CD4-positive, alpha-beta T cell treated with Interleukin-21 for 1 hour (primary cell): ENCODE data around the gene NYNRIN.
"Not testable (repeated sequence)": the region's sequence is repeated elsewhere in the genome, so short reads cannot be mapped to it uniquely, and the experiment has no call there.

ENCODE experiments used
- DNase-seq: peaks from one replicate; pipeline ENCODE4 v3.0.0-alpha.2; 2020

The NYNRIN gene

GRCh38 chr14:24434676-24435075 is 35.9 kb downstream of the NYNRIN start:
- no peak for DNase-seq

DNA sequence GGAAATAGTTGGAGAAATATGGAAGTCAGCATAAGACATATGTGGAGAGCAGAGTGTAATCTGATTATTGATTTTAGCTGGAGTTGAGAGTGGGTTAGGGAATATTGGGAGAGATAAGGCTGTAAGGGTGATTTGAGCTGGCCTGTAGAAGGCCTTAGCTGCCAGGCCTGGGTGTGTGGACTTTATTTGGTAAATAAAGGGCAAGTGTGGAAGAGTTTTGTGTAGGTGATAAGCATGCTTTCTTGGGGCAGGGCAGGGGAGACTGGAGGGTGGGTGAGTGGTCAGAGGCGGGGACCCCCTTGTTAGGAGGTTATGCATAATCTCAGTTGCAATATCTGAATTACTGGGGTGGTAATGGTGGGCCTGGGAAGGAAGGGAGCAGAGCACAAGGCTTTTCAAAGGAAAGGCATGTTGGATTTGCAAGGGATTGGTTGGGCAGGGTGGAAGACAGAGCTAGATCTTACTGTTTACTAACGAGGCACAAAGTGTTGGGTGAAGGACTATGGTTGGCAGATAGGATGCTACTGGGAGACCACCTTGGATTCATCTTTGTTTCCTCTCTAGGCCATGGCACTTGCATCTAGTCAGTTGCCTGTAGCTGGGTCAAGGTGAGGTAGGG is 36.5 kb downstream of the NYNRIN start:
- DNase-seq: no peak

DNA sequence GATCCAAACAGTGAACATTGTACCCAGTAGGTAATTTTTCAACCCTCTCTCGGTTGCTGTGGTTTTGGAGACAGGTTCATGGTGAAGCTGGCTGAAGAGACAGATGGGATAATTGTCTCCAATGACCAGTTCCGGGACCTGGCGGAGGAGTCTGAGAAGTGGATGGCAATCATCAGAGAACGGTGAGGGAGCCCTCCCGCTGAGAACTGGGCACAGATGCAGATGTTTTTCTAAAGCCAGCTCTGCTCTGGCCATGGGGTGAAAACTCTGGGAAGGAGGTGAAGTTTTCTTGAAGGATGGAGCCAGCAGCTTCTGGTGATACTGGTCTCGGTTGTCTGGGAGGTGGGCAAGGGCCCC is 37.2 kb downstream of the NYNRIN start:
- no peak for DNase-seq

- peak; percentile 74 for DNase-seq
These were observed 37.7 kb downstream of the NYNRIN start for GRCh38 chr14:24436355-24437019.

DNA sequence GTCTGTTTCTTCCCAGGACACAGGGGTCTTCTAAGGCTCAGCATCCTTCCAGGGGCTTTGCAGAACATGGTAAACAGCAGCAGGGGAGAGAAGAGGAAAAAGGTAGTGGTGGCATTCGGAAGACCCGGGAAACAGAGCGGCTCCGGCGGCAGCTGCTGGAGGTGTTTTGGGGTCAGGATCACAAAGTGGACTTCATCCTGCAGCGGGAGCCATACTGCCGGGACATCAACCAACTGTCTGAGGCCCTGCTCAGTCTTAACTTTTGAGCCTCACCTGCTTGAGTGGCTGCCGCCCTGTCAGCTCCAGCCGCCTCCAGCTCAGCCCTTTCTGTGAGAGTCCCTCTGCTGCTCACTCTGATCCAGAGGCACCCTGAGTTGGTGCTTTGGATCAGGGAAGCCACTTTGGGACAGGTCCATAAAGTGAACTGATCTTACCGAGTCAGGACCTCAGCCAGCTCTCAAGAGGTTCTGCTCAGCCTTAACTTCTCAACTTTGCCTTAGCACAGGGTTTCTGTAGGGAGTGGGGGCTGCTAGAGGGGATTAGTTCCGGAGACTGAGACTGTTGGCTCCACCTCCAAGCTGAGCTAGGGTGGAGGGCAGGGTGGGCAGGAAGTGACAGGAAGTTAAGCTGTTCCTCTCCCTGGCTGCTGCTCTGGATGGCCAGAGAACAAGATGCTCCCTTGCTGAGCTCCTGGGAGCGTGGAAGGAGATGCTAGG is 38.4 kb downstream of the NYNRIN start:
- DNase-seq: no peak

- DNase-seq: no peak
These were observed 38.9 kb downstream of the NYNRIN start for GRCh38 chr14:24437736-24438067.

DNA sequence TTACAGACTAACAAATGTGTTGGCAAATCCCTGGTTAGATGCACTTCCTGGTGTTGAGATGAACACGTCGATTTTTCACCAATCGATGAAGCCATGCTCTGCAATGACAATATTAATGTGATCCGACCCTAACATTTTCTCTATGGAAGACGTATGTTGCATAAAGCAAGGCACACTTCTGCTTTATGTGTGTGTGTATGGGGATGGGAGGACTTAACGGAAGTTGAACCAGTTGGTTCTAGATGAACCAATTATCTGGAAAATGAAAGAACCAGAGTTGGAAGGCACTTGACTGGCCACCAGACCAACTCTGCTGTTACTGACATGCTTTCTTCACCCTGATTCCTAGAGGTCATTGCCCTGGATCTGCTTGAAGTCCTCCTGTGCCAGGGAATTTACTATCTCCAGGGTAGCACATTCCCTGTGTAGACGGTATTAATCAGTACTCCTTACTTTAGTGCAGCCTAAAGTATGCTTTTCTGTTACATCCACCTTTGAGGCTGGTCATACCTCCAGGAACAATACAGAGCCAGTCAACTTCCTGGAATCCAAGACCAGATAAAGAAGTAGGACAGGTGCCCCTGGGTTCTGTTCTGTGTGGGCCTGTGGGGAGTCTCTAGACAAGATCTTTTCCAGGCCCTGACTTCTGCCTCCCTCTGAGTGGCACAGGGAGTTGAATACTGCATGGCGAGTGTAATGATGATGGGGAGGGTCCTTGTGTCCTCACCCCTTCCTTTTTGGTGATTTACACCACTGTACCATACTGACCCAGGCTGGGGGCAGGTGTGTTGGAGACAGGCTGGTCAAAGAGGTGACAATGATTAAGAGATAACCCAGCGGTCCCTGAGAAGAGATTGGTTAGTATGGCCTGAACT is 39.7 kb downstream of the NYNRIN start:
- DNase-seq: no peak

DNA sequence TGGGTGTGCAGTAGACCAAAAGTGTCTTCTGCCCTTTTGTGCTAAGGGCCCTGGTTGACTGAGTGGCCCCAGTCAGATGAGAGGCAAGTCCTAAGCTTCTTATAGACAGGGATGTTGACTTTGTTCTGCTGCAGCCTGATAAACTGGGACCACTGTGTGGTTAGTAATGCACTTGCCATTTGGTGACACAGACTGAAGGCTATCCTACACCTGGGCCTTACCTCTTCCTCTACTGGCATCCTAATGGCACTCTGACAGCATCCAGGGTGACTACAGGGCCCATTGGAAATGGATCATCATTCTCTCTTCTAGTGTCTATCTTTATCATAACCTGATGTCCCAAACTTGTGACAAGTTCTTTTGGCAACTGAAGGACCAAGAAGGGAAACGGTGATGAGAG is 40.5 kb downstream of the NYNRIN start:
- DNase-seq: no peak

- DNase-seq: no peak
These were observed 41.2 kb downstream of the NYNRIN start for GRCh38 chr14:24439830-24440605.

DNA sequence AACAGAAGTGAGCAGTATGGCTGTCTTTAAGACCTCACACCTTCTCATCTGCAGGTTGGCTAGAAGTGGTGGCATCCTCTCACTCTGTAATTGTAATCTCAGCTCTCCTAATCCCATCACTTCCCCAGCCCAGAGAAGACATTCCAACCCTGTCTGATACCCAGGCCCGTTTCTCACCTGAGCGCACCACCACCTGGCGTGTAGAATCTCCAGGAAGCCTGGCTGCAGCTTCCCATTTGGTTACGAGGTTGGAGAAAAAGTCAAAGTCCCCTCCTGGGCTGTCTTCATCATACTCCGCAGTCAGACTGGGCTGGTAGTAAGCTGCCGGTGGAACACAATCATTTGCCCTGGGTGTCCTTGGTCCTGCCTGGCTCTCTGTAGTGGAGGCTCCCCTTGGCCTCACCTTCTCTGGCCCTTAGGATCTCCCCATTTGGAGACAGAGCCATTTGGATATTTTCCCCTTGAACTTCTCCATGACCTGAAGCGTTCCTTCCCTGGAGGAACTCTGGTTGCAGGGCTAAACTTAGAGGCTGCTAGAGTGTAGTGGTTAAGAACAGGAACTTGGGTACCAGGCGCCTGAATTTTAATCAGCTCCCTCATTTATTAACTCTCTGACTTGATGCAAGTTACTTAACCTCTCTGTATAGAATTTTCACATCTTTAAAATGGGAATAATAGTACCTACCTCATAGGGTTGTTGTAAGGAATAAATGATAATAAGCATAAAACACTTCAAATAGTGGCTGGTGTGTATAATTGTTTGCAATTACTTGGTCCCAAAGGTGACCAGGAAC is 42.0 kb downstream of the NYNRIN start:
- DNase-seq: no peak

GRCh38 chr14:24441485-24441884 is 42.7 kb downstream of the NYNRIN start:
- no peak for DNase-seq

GRCh38 chr14:24441904-24442239 is 43.1 kb downstream of the NYNRIN start:
- no peak for DNase-seq

- peak; percentile 99 for DNase-seq
These were observed 43.6 kb downstream of the NYNRIN start, which contains the start of gene SDR39U1 for GRCh38 chr14:24442240-24443052. SDR39U1 (minus strand) TSS chr14:24442776; CDS start chr14:24442769, 7 bp downstream.

DNA sequence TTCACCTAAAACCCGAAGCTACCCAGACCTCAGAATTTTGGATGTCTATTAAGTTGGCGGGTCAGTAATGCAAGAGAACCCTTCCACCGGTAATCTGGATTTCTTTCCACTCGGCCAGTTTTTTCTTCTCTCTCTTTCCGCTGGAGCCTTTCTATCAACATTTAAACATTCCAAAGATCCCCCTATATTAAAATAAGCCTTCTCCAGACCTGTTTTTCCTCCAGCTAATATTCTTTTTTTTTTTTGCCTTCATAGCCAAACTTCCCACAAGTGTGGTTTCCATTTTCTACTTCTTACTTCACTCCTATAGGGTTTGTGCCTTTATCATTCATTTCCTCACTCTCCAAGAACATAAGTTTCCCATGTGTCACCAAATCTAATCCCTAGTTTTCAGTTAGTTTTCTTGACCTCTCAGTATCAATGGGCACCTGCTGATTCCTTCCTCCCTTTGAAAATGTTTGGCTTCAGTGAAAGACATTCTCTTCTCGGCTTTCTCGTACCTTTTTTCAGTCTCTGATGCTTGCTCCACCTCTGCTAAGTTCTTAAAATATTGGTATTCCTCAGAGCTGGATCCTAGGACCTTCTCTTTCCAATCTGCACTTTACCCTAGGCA is 44.4 kb downstream of the NYNRIN start:
- no peak for DNase-seq

- not testable (repeated sequence) for DNase-seq
These were observed 52.0 kb downstream of the NYNRIN start for GRCh38 chr14:24450828-24451227.

- DNase-seq: no peak
These were observed 58.2 kb downstream of the NYNRIN start for GRCh38 chr14:24456980-24457379.

DNA sequence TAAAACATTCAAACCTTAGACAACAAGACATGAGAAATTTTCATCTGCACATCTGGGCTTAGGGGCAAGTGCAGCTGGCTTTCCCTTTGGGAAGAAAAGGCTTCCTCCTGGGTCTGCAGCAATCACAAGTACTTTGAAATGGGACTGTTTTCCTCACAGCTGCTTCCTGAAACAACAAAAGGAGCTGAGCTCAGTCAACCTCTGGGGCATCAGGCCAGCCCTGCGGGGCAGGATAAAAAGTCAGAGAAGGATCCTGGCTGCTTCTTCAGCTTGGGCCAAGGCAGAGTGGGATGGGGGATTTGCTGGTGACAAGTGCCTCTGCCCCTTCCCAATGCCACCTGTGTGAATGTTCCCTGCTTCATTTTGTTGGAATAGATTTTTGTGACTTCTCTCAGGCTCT is 59.9 kb downstream of the NYNRIN start:
- DNase-seq: no peak

GRCh38 chr14:24459331-24459730 is 60.5 kb downstream of the NYNRIN start:
- no peak for DNase-seq

DNA sequence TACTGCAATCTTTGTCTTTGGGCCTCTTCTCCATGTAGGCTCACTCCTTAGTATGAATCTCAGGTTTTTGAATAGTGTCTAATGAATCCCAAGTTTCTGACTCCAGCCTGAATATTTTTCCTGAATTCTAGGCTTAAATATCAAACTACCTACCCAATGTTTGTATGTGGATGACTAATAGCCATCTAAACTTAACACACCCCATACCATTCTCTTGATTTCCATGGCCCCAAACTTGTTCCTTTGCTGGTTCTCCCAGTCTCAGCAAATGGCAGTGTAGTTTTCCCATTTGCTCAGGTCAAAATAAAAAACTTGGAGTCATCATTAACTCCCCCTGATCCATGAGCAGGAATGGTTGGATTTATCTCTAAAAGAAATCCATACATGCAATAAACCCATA is 62.5 kb downstream of the NYNRIN start:
- DNase-seq: no peak
